Measurements from ENCODE around the gene MYO10.

DNA sequence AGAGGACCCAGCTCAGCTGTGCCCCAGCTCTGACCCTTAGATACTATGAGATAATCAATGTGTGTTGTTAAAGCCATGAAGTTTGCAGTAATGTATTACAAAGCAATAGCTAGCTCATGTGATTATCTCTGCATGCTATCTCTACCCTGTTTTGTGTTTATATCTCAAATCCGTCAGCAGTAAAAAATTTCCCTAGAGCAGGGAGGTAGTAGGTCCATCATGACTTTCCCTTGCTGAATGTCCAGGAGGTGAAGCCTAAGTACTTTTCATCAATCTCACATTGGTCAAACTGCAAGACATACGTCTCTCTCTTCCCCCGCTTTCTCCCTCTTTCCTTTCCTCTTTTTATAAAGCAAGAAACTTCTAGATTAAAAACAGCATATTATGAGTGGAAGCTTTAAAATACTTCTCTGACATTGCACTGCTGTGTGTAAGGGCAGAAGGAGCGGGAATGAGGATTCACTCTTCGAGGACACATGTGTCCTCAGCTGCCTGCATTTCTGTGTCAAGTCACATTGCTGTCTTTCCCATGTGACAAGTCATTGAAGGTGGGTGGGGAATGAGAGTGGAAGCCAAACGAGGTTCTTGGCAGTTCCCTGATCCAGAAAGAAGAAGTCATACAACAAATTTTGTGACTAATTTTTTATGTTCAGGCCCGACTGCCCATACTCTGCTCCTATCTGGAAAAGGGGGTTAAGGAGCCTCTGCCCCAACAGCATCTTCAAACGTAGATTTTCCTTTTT, 226.2 kb downstream of the MYO10 start:
- TF ChIP-seq, protein P1, sequence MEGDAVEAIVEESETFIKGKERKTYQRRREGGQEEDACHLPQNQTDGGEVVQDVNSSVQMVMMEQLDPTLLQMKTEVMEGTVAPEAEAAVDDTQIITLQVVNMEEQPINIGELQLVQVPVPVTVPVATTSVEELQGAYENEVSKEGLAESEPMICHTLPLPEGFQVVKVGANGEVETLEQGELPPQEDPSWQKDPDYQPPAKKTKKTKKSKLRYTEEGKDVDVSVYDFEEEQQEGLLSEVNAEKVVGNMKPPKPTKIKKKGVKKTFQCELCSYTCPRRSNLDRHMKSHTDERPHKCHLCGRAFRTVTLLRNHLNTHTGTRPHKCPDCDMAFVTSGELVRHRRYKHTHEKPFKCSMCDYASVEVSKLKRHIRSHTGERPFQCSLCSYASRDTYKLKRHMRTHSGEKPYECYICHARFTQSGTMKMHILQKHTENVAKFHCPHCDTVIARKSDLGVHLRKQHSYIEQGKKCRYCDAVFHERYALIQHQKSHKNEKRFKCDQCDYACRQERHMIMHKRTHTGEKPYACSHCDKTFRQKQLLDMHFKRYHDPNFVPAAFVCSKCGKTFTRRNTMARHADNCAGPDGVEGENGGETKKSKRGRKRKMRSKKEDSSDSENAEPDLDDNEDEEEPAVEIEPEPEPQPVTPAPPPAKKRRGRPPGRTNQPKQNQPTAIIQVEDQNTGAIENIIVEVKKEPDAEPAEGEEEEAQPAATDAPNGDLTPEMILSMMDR (conservative IDR thresholded peaks at IDR 0.05; ENCODE audit: low read depth, low read length): no peak
- TF ChIP-seq EZH2 (IDR thresholded peaks at IDR 0.05; ENCODE audit: borderline replicate concordance, low read depth, low read length, poor library complexity, severe bottlenecking): no peak

Measured in A673 (cell line).